H7 (cell line): Measurements from ENCODE around the gene POLR2L. TPM values are rescaled to one million over a fixed set of nuclear protein-coding genes. Genes with fewer than 3 reads are reported as not detected.
A peak's percentile ranks its signal among the peaks of the same experiment; 100 is the strongest.

Experiments
- DNase-seq: peaks from one replicate; pipeline ENCODE4 v3.0.0; 2012
- H3K27me3 ChIP-seq: 2 replicates; pipeline ENCODE4 v1.6.0; 2011; ENCODE audit warnings: mild to moderate bottlenecking, low read length; ENCODE audit not compliant: control insufficient read depth, insufficient read depth
- H3K36me3 ChIP-seq: replicated peaks from 2 replicates; pipeline ENCODE4 v1.5.1; 2011; ENCODE audit warnings: low read length; ENCODE audit not compliant: control insufficient read depth, insufficient read depth
- H3K4me3 ChIP-seq: 2 replicates; pipeline ENCODE4 v1.5.1; 2011; ENCODE audit warnings: low read depth, mild to moderate bottlenecking, control low read depth, low read length, moderate library complexity; ENCODE audit not compliant: insufficient read depth
- total RNA-seq: library from RNA; depleted of rRNA; stranded (reverse); fragments of >200 nt; shearing (Covaris generic); gene quantifications from 2 replicates; pipeline ENCODE4 v1.2.3, GENCODE V29; 2014

Gene POLR2L
- total RNA-seq, 1 experiment from 2014 or later, result 135 TPM

- DNase-seq, result no peak
- Histone ChIP-seq H3K27me3 (no peaks in the 10 kb centered on the region), H3K4me3 (no peak overlapping the region), H3K36me3 (peaks cover 4% of the 10 kb centered on the region)
These were observed 33.5 kb upstream of the POLR2L start for GRCh38 chr11:875769-876301.

DNA sequence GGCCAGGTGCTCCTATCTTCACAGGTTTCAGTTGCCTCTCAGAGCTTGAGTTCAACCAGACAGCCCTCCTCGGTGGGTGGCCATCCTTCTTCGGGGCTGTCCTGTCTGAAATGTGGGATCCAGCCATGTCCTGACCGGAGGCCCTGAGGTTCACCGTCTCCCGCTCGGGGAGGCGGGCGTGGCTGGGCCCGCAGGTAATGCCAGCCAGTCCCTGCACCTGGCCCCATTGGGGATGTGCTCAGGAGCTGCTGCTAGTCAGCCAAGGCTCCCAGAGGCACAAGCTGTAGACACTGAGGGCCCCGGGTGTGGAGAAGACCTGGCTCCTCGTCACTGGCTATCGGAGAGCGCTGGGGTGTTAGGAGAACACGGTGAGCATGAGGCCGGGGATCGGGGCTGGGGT is 32.9 kb upstream of the POLR2L start:
- H3K36me3 ChIP-seq, result peaks cover 4% of the 10 kb centered on the region
- no peak for DNase-seq
- no peak overlapping the region for H3K4me3 ChIP-seq
- no peaks in the 10 kb centered on the region for H3K27me3 ChIP-seq

DNA sequence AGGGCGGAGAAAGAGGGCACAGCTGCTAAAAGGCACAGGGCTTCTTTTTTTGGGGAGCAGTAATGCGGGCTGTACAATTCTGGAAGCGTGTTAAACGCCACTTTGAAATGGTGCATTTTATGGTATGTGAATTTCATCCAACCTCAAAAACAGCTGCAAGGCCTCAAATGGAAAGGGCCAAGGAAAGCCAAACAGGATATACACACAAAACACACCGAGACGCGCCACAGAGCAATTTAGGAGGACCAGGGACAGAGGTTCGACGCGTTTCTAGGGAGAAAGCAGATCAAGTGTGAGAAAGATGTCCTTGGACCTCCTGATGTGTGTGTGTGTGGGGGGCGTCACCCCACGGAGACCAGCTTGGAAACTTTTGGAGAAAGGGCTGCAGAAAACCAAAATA is 31.4 kb upstream of the POLR2L start:
- DNase-seq, result no peak
- Histone ChIP-seq H3K36me3 (peaks cover 2% of the 10 kb centered on the region), H3K4me3 (no peak overlapping the region), H3K27me3 (no peaks in the 10 kb centered on the region)

DNA sequence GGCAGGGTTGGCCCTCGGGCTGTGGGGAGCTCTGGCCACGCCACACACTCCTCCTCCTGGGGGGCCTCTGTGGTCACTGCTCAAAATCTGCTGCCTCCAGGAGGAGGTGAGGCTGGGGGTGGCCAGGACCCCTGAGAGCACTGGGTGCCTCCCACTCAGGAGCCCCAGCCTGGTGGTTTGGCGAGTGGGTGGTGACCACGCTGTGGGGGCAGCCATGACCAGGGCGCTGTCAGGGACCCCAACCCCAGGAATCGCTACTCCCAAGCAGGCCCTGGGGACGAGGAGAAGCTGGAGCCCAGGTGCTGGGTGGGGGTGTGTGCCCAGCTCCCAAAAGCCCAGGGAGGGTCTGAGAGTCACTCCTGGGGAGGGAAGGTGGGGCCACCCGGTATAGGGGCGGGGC is 30.5 kb upstream of the POLR2L start:
- Histone ChIP-seq H3K27me3 (no peaks in the 10 kb centered on the region), H3K36me3 (peaks cover 2% of the 10 kb centered on the region), H3K4me3 (no peak overlapping the region)
- peak; percentile 69 for DNase-seq

- Histone ChIP-seq H3K4me3 (no peak overlapping the region), H3K36me3 (peaks cover 2% of the 10 kb centered on the region), H3K27me3 (no peaks in the 10 kb centered on the region)
- no peak for DNase-seq
These were observed 29.1 kb upstream of the POLR2L start for GRCh38 chr11:871472-871871.

- no peaks in the 10 kb centered on the region for H3K27me3 ChIP-seq
These were observed 28.1 kb upstream of the POLR2L start for GRCh38 chr11:870418-870817.

GRCh38 chr11:870127-870413 is 27.7 kb upstream of the POLR2L start:
- Histone ChIP-seq H3K36me3 (no peaks in the 10 kb centered on the region; the same call in none of the 2 replicates), H3K4me3 (no peak overlapping the region), H3K27me3 (no peaks in the 10 kb centered on the region)
- DNase-seq, result peak; percentile 88

More at GRCh38 chr11:870418-870817, 28.1 kb upstream of the POLR2L start:
- no peaks in the 10 kb centered on the region; the same call in none of the 2 replicates for H3K36me3 ChIP-seq
- no peak for DNase-seq
- H3K4me3 ChIP-seq, result no peak overlapping the region

GRCh38 chr11:869399-870126 is 27.2 kb upstream of the POLR2L start:
- no peaks in the 10 kb centered on the region for H3K27me3 ChIP-seq

DNA sequence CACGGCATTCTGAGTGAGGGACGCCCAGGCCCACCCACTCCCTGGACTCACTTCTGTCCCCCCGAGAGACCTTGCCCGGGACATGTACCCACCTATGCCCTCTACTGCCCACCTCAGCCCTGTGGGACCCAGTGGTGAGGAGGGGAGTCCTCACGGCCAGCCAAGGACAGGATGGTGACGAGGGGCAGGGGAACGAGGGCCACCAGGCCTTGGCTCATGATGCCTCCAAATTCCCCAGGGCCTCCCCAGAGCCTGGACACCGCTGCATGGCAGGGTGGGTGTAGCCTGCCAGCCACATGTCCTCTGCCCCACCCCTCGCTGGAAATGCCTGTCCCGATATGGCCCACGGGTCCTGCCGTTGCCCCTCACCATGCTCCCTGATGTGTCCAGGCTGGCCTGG is 26.5 kb upstream of the POLR2L start:
- no peak for DNase-seq
- Histone ChIP-seq H3K27me3 (no peaks in the 10 kb centered on the region), H3K36me3 (no peaks in the 10 kb centered on the region; the same call in none of the 2 replicates), H3K4me3 (no peak overlapping the region)

More at GRCh38 chr11:869399-870126, 27.2 kb upstream of the POLR2L start:
- Histone ChIP-seq H3K36me3 (no peaks in the 10 kb centered on the region; the same call in none of the 2 replicates), H3K4me3 (no peak overlapping the region)
- DNase-seq, result peak; percentile 69

DNA sequence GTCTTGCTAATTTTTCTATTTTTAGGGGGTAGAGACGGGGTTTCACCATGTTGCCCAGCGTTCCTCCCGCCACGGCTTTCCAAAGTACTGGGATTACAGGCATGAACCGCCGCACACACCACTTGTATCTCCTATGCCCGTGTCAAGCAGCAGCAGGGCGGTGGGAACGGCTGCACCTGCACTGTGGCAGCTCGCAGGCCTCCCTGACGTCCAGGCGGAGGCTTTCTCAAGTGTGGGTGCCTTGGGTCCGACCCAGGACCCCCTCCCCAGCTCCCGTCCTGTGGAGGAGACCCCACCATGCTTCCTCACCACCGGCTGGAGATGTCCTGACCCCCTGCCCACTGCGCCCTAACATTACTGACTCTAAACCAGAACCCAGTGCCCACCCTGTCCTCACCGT is 26.1 kb upstream of the POLR2L start:
- no peak for DNase-seq
- Histone ChIP-seq H3K27me3 (no peaks in the 10 kb centered on the region), H3K36me3 (no peaks in the 10 kb centered on the region; the same call in 1 of the 2 replicates), H3K4me3 (no peak overlapping the region)

DNA sequence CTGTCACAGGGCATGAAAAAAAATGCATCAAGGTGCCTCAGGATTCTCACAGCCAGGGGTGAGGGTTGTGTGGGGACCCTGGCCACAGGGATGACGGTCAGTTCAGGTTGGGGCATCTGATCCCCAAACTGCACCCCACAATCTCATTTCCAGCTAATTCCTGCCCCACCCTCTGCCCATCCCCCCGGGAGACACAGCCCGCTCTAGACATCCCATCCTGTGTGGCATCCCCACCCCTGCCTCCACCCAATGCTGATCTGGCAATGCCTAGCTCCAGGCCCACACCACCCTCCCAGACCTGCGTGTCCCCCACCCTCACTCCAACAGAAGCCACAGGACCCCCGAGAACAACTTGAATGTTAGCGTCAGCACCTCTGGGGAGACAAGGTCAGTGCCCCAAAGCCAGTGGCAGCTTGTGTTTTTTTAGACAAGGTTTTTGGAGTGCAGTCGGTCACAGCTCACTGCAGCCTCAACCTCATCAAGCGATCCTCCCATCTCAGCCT is 25.6 kb upstream of the POLR2L start:
- Histone ChIP-seq H3K27me3 (no peaks in the 10 kb centered on the region), H3K4me3 (no peak overlapping the region), H3K36me3 (no peaks in the 10 kb centered on the region; the same call in 1 of the 2 replicates)
- no peak for DNase-seq

DNA sequence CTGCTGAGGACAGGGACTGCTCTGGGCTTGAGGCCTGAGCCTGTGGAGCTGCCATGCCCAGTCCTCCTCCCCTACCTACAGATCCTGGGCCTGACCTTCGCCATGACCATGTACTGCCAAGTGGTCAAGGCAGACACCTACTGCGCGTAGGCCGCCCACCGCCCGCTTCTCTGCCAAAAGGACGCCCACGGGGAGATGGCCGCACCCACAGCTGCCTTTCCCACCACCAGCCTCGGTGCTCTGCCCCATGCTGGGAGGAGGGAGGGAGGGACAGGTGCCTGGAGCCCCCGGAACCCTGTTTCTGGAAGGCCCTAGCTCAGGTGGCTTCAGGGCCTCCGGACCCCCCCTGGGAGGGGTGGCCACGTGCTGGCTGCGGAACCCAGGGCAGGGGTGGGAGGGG is 24.2 kb upstream of the POLR2L start:
- H3K27me3 ChIP-seq, result no peaks in the 10 kb centered on the region
- no peaks in the 10 kb centered on the region; the same call in 1 of the 2 replicates for H3K36me3 ChIP-seq
- DNase-seq, result peak; percentile 74
- H3K4me3 ChIP-seq, result no peak overlapping the region

DNA sequence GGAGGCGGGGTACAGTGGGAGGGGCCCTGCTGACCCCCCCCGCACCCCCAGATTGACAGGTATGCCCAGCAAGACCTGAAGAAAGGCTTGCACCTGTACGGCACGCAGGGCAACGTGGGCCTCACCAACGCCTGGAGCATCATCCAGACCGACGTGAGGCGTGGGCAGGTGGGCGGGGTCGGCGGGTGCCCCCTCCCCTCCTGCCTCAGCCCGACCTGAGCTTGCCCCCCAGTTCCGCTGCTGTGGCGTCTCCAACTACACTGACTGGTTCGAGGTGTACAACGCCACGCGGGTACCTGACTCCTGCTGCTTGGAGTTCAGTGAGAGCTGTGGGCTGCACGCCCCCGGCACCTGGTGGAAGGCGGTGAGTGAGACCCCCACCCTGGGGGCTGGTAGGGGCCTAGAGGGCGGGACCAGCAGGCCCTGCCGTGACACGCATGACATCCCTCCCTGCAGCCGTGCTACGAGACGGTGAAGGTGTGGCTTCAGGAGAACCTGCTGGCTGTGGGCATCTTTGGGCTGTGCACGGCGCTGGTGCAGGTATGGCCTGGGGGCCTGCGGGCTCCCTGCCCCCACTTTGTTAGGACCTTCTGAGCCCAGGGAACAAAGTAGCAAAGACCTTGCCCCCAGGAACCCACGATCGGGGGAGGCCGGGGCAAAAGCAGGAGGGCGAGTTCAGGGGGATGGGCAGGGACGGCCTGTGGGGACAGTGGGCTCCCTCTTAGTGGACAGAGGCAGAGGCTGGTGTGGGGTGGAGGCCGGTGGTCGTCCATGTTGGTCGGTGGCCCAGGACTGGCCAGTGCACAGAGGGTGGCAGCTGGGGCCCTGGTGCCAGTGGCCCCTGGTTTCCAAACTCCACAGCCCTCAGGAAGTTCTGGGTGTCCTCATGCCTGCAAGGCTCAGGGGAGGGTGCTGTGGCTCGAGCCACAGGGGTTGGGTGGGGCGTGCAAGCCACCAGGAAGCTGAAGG is 23.4 kb upstream of the POLR2L start:
- DNase-seq, result peak; percentile 68
- Histone ChIP-seq H3K36me3 (no peaks in the 10 kb centered on the region; the same call in 1 of the 2 replicates), H3K27me3 (no peaks in the 10 kb centered on the region), H3K4me3 (no peak overlapping the region)

DNA sequence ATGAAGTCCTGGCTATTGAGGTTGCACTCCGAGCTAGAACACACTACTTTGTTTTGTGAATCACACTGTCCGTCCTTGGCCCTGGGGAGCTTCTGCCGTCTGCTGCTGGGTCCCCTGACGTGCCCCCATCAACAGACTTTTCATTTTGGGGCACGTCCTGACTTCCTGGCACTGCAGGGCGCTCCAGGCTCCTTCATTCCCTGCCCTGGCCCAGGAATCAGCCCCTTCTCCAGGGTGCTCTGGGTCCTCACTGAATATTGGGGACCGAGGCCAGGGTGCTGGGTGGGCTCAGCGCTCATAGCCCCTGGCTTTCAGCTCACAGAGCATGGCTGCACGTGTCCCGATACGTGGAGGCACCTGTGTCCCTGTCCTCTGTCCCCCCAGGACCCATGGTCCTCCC is 22.6 kb upstream of the POLR2L start:
- Histone ChIP-seq H3K36me3 (no peaks in the 10 kb centered on the region; the same call in 1 of the 2 replicates), H3K27me3 (no peaks in the 10 kb centered on the region), H3K4me3 (no peak overlapping the region)
- DNase-seq, result no peak
